GM18511 (cell line): ENCODE measurements around the gene STARD9.

Source experiments
- ATAC-seq: cut with Tn5 transposase; IDR thresholded peaks from one replicate; pipeline ENCODE4 v1.9.1; 2021; ENCODE audit warnings: mild to moderate bottlenecking, moderate library complexity; ENCODE audit not compliant: unreplicated experiment

Gene STARD9

GRCh38 chr15:42726114-42726513, 150.7 kb downstream of the STARD9 start:
- ATAC-seq, result no peak

GRCh38 chr15:42727750-42728381, 152.5 kb downstream of the STARD9 start:
- ATAC-seq, result no peak

- no peak for ATAC-seq
These were observed 153.2 kb downstream of the STARD9 start for GRCh38 chr15:42728560-42728959.

GRCh38 chr15:42728972-42729371, 153.6 kb downstream of the STARD9 start:
- ATAC-seq, result no peak

GRCh38 chr15:42729409-42729808, 154.0 kb downstream of the STARD9 start:
- ATAC-seq, result no peak

GRCh38 chr15:42730135-42730534, 154.7 kb downstream of the STARD9 start:
- no peak for ATAC-seq

GRCh38 chr15:42730536-42730935, 155.1 kb downstream of the STARD9 start:
- no peak for ATAC-seq

- ATAC-seq, result no peak
These were observed 156.1 kb downstream of the STARD9 start for GRCh38 chr15:42731461-42731860.

- ATAC-seq, result no peak
These were observed 156.9 kb downstream of the STARD9 start for GRCh38 chr15:42732095-42732827.

GRCh38 chr15:42733027-42733426, 157.6 kb downstream of the STARD9 start:
- no peak for ATAC-seq

- ATAC-seq, result no peak
These were observed 158.8 kb downstream of the STARD9 start for GRCh38 chr15:42734076-42734672.

GRCh38 chr15:42735382-42736165, 160.2 kb downstream of the STARD9 start:
- ATAC-seq, result no peak

GRCh38 chr15:42736178-42736792, 160.9 kb downstream of the STARD9 start:
- ATAC-seq, result peak; percentile 33

GRCh38 chr15:42736793-42737528, 161.6 kb downstream of the STARD9 start, which contains the start of gene CDAN1:
CDAN1 (minus strand) TSS chr15:42737128; CDS start chr15:42737102, 26 bp downstream.
- peak; percentile 90 for ATAC-seq

GRCh38 chr15:42737529-42738328, 162.3 kb downstream of the STARD9 start:
- ATAC-seq, result no peak

GRCh38 chr15:42741710-42742109, 166.3 kb downstream of the STARD9 start:
- no peak for ATAC-seq

GRCh38 chr15:42742149-42742548, 166.7 kb downstream of the STARD9 start:
- no peak for ATAC-seq

- ATAC-seq, result no peak
These were observed 168.8 kb downstream of the STARD9 start for GRCh38 chr15:42744195-42744594.

- ATAC-seq, result no peak
These were observed 173.9 kb downstream of the STARD9 start for GRCh38 chr15:42749266-42749665.
